TTC549 (cell line): ENCODE data around the gene PPP1CC.
"Not testable (repeated sequence)": the region's sequence is repeated elsewhere in the genome, so short reads cannot be mapped to it uniquely, and the experiment has no call there.

ENCODE experiments used
- FAIRE-seq: peaks from 2 replicates; lab custom pipeline; 2012; peaks lifted over from hg19 to GRCh38; lab: Jason Lieb, UNC

The PPP1CC gene

GRCh38 chr12:110754101-110754793, 11.6 kb upstream of the PPP1CC start:
- FAIRE-seq, result no peak

- no peak for FAIRE-seq
Measured at GRCh38 chr12:110750784-110751461, 8.2 kb upstream of the PPP1CC start.

- no peak for FAIRE-seq
Measured at GRCh38 chr12:110746550-110746949, 3.9 kb upstream of the PPP1CC start.

GRCh38 chr12:110745542-110746284, 3.0 kb upstream of the PPP1CC start:
- no peak for FAIRE-seq

- FAIRE-seq, result no peak
Measured at GRCh38 chr12:110744601-110745264, 2.0 kb upstream of the PPP1CC start.

- FAIRE-seq, result no peak
Measured at GRCh38 chr12:110744151-110744571, 1.5 kb upstream of the PPP1CC start.

GRCh38 chr12:110743571-110744093, 941 bp upstream of the PPP1CC start:
- FAIRE-seq, result no peak

- no peak for FAIRE-seq
Measured at GRCh38 chr12:110742096-110742717, 484 bp downstream of the PPP1CC start.

GRCh38 chr12:110741341-110742095, 1.2 kb downstream of the PPP1CC start:
- FAIRE-seq, result no peak

GRCh38 chr12:110739894-110740293, 2.8 kb downstream of the PPP1CC start:
- FAIRE-seq, result no peak

- no peak for FAIRE-seq
Measured at GRCh38 chr12:110739488-110739887, 3.2 kb downstream of the PPP1CC start.

GRCh38 chr12:110737532-110737931, 5.2 kb downstream of the PPP1CC start:
- no peak for FAIRE-seq

- not testable (repeated sequence) for FAIRE-seq
Measured at GRCh38 chr12:110737016-110737415, 5.7 kb downstream of the PPP1CC start.

GRCh38 chr12:110733900-110734299, 8.8 kb downstream of the PPP1CC start:
- FAIRE-seq, result no peak

- no peak for FAIRE-seq
Measured at GRCh38 chr12:110733089-110733715, 9.5 kb downstream of the PPP1CC start.

GRCh38 chr12:110732572-110732971, 10.1 kb downstream of the PPP1CC start:
- FAIRE-seq, result no peak

GRCh38 chr12:110731479-110731878, 11.2 kb downstream of the PPP1CC start:
- FAIRE-seq, result no peak

- FAIRE-seq, result no peak
Measured at GRCh38 chr12:110728628-110729027, 14.1 kb downstream of the PPP1CC start.

- FAIRE-seq, result no peak
Measured at GRCh38 chr12:110726708-110727369, 15.9 kb downstream of the PPP1CC start.

GRCh38 chr12:110726028-110726427, 16.7 kb downstream of the PPP1CC start:
- no peak for FAIRE-seq
